Ishikawa (cell line): Measurements from ENCODE around the gene SVBP.

Experiments
- CEBPB ChIP-seq: IDR thresholded peaks from 2 replicates; pipeline ENCODE4 v1.6.1; 2012
- CREB1 ChIP-seq: IDR thresholded peaks from 2 replicates; pipeline ENCODE4 v1.6.1; 2012; ENCODE audit warnings: low read depth
- EGR1 ChIP-seq: IDR thresholded peaks from 2 replicates; pipeline ENCODE4 v1.6.1; 2012
- EP300 ChIP-seq: IDR thresholded peaks from 2 replicates; pipeline ENCODE4 v1.6.1; 2012; ENCODE audit warnings: borderline replicate concordance
- FOXM1 ChIP-seq: IDR thresholded peaks from 2 replicates; pipeline ENCODE4 v1.6.1; 2012; ENCODE audit warnings: low read depth, borderline replicate concordance
- MAX ChIP-seq: IDR thresholded peaks from 2 replicates; pipeline ENCODE4 v1.6.1; 2012
- RAD21 ChIP-seq: IDR thresholded peaks from 2 replicates; pipeline ENCODE4 v1.6.1; 2012; ENCODE audit warnings: low read depth
- REST ChIP-seq: IDR thresholded peaks from 2 replicates; pipeline ENCODE4 v1.6.1; 2012; ENCODE audit warnings: low read depth, mild to moderate bottlenecking
- TAF1 ChIP-seq: IDR thresholded peaks from 2 replicates; pipeline ENCODE4 v1.6.1; 2012; ENCODE audit warnings: low read depth, mild to moderate bottlenecking
- TCF12 ChIP-seq: IDR thresholded peaks from 2 replicates; pipeline ENCODE4 v1.6.1; 2012; ENCODE audit warnings: low read depth
- TEAD4 ChIP-seq: IDR thresholded peaks from 2 replicates; pipeline ENCODE4 v1.6.1; 2012
- USF1 ChIP-seq: IDR thresholded peaks from 2 replicates; pipeline ENCODE4 v1.6.1; 2012
- ZBTB7A ChIP-seq: IDR thresholded peaks from 2 replicates; pipeline ENCODE4 v1.6.1; 2012; ENCODE audit warnings: low read depth

GRCh38 chr1:42816585-42817439 lies at the start of gene SVBP, which contains the start of gene ERMAP:
- peak; percentile 33; the same call in 1 of the 2 replicates for TF ChIP-seq ZBTB7A
- 0 out of 2 replicates have a peak, but pooled peaks have one; percentile 41 for TF ChIP-seq MAX
- no peak for TF ChIP-seq FOXM1
- TF ChIP-seq TAF1: peak; percentile 72
- TF ChIP-seq EGR1: no peak
- no peak for TF ChIP-seq CREB1
- no peak; the same call in 1 of the 2 replicates for TF ChIP-seq EP300
- TF ChIP-seq CEBPB: no peak
- TF ChIP-seq REST: no peak
- TF ChIP-seq TEAD4: no peak
- TF ChIP-seq USF1: no peak
- TF ChIP-seq TCF12: no peak; the same call in 1 of the 2 replicates
- no peak for TF ChIP-seq RAD21
